NCI-H446 (cell line): Measurements from ENCODE around the gene PIP4K2A.

Experiments used
- DNase-seq, 2 experiments: peaks; one replicate each; lab custom pipeline; 2025; lab: John Stamatoyannopoulos, UW

PIP4K2A gene

GRCh38 chr10:22666287-22667092 lies 47.9 kb downstream of the PIP4K2A start:
- DNase-seq: no peak

GRCh38 chr10:22665329-22665728 lies 49.0 kb downstream of the PIP4K2A start:
- DNase-seq: no peak

- DNase-seq: no peak
Measured at GRCh38 chr10:22662733-22663330, 51.5 kb downstream of the PIP4K2A start.

- DNase-seq: no peak
Measured at GRCh38 chr10:22659866-22660265, 54.5 kb downstream of the PIP4K2A start.

- no peak for DNase-seq
Measured at GRCh38 chr10:22658745-22659410, 55.5 kb downstream of the PIP4K2A start.

- DNase-seq: no peak
Measured at GRCh38 chr10:22657566-22658225, 56.7 kb downstream of the PIP4K2A start.

GRCh38 chr10:22657024-22657423 lies 57.4 kb downstream of the PIP4K2A start:
- no peak for DNase-seq

- no peak for DNase-seq
Measured at GRCh38 chr10:22656036-22656435, 58.3 kb downstream of the PIP4K2A start.

- peak in 1 of 2 experiments; percentile 16 for DNase-seq
Measured at GRCh38 chr10:22655312-22655981, 58.9 kb downstream of the PIP4K2A start.

- no peak for DNase-seq
Measured at GRCh38 chr10:22652988-22653481, 61.3 kb downstream of the PIP4K2A start.

GRCh38 chr10:22651276-22651980 lies 63.0 kb downstream of the PIP4K2A start:
- no peak for DNase-seq

- DNase-seq: no peak
Measured at GRCh38 chr10:22649994-22650393, 64.4 kb downstream of the PIP4K2A start.

GRCh38 chr10:22649390-22649841 lies 65.0 kb downstream of the PIP4K2A start:
- DNase-seq: no peak

GRCh38 chr10:22648547-22648961 lies 65.8 kb downstream of the PIP4K2A start:
- no peak for DNase-seq

GRCh38 chr10:22647244-22647643 lies 67.1 kb downstream of the PIP4K2A start:
- DNase-seq: no peak

- DNase-seq: no peak
Measured at GRCh38 chr10:22646388-22646853, 68.0 kb downstream of the PIP4K2A start.

- DNase-seq: no peak
Measured at GRCh38 chr10:22644222-22644621, 70.2 kb downstream of the PIP4K2A start.

GRCh38 chr10:22643775-22644174 lies 70.6 kb downstream of the PIP4K2A start:
- no peak for DNase-seq

- no peak for DNase-seq
Measured at GRCh38 chr10:22643116-22643515, 71.3 kb downstream of the PIP4K2A start.

- DNase-seq: no peak
Measured at GRCh38 chr10:22641743-22642142, 72.6 kb downstream of the PIP4K2A start.

GRCh38 chr10:22640359-22640758 lies 74.0 kb downstream of the PIP4K2A start:
- no peak for DNase-seq
